ENCODE data around the gene PDSS2.

PDSS2 gene

DNA sequence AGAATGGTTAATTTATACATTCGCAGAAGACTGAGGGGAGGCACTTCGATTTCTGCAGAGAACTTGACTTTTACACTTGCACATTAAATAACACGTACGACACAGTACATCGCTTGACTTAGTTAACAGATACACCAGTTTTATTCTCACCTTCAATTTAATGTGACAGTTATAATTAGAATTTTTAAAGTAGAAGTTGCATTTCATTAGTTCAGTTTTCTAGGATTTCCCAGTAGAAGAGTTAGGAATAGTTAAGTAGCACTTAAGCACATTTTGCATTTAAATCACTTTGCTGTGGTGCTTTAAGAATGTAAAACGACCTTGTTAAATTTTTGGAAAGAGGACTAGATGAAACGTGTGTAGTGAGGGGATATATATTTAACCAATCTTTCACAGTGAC lies 342.4 kb downstream of the PDSS2 start:
- TF ChIP-seq, protein P1, sequence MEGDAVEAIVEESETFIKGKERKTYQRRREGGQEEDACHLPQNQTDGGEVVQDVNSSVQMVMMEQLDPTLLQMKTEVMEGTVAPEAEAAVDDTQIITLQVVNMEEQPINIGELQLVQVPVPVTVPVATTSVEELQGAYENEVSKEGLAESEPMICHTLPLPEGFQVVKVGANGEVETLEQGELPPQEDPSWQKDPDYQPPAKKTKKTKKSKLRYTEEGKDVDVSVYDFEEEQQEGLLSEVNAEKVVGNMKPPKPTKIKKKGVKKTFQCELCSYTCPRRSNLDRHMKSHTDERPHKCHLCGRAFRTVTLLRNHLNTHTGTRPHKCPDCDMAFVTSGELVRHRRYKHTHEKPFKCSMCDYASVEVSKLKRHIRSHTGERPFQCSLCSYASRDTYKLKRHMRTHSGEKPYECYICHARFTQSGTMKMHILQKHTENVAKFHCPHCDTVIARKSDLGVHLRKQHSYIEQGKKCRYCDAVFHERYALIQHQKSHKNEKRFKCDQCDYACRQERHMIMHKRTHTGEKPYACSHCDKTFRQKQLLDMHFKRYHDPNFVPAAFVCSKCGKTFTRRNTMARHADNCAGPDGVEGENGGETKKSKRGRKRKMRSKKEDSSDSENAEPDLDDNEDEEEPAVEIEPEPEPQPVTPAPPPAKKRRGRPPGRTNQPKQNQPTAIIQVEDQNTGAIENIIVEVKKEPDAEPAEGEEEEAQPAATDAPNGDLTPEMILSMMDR (IDR thresholded peaks at IDR 0.05; ENCODE audit: control insufficient read depth, extremely low read depth, insufficient read depth), result no peak
- no peak overlapping the region for H3K4me3 ChIP-seq (ENCODE audit: low read depth, low read length)
- no peak for DNase-seq (ENCODE audit: low read depth)

DNA sequence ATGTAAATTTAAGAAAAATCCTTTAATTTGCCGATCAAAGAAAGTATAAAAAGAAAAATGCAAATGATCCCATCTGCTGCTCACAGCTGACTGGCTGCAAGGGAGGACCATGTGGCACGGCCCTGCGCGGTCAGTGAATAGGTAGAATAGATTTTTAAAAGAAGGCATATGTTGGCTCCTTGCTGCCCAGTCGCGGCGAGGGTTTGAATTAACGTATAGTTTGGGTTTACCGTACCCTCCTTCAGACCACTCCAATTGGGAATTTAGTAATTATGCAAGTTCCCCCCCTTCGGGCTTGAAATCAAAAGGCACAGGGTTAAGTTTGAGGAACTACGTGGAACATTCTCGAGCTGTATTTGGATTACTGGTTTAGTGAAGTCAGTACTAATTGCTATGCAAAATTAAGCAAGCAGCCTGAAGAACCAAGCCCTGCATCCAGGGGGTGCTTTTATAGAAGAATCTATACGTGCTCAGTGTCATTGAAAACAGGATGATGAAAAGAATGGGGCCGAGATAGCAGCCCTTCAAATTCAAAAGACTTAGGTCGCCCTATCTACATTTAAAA lies 343.0 kb downstream of the PDSS2 start:
- TF ChIP-seq, protein P1 (IDR thresholded peaks at IDR 0.05; ENCODE audit: control insufficient read depth, extremely low read depth, insufficient read depth), result no peak
- no peak for DNase-seq (ENCODE audit: low read depth)
- no peak overlapping the region for H3K4me3 ChIP-seq (ENCODE audit: low read depth, low read length)

DNA sequence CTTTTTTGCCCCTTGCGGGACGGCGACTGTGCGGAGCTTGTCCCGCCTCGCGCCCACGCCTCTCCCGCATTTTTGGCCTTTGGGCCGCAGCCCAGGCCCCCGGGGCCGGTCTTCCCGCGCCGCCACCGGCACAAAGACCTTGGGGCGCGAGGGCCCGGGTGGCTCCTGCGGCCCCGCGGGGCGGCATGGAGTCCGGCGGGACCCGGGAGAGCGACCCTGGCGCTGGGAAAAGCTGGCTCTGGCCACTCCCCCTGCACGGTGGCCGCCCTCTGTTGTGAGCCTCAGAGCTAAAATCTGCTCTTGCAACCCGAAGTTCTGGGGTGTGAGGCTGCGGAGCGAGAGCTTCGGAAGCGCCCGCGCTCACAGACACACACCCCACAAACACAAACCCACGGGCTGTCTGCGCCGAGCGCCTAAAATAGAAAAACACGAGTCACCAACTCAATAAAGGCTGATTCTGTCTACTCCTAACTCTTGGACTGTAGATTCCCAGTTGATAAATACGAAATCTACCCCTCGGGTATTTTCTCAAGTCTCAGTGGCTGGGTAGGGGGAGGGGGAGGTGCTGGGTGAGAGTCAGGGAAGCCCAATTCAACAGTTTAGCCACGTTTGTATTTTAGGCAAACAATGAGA lies 343.6 kb downstream of the PDSS2 start:
- peak overlapping the region; percentile 59 for H3K4me3 ChIP-seq (ENCODE audit: low read depth, low read length)
- TF ChIP-seq, protein P1 (IDR thresholded peaks at IDR 0.05; ENCODE audit: control insufficient read depth, extremely low read depth, insufficient read depth), result no peak
- DNase-seq (ENCODE audit: low read depth), result no peak

DNA sequence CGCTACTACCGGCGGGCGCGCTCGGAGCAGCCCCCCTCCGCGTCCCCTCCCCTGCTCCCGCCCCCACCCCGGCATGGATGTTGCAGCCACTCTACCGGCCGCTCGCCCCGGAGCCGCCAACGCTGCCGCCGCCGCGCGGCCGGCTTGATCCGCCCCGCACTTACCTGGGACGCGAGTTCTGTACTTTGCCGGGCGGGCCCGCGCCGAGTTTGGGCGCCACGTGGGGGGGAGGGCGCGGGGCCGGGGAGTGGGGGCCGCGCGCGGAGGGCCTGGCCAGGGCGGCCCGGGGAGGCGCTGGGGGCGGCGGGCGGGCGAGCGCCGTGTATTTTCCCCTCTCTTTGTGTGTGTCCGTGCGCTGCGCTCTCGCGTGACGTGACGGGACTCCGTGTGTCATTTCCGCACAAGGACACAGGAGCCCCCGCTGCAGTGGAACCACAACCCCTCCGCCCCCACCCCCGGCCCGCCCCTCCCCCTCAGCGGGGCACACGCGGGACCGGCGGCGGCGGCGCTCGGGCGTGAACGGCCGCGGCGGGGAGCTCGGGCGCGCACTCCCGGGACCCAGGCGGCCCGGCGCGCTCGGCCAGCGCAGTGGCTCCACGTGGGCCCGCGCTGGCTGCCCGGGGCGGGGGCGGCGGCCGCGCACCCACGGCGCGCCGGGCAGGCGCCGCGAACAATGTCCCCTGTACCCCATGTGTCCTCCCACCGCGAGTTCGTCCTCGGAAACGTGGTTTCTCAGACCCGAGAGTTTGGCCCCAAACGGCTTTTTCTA lies 344.3 kb downstream of the PDSS2 start, which contains the start of gene BEND3:
BEND3 (minus strand) TSS at position 590 of the 769 bp plus-strand sequence. CDS start 16,230 bp downstream, outside the sequence.
- peak within 1 kb of the TSS; percentile 59 for H3K4me3 ChIP-seq (ENCODE audit: low read depth, low read length)
- TF ChIP-seq, protein P1 (IDR thresholded peaks at IDR 0.05; ENCODE audit: control insufficient read depth, extremely low read depth, insufficient read depth), result 0 out of 2 replicates have a peak, but pooled peaks have one; percentile 11
- no peak for DNase-seq (ENCODE audit: low read depth)

DNA sequence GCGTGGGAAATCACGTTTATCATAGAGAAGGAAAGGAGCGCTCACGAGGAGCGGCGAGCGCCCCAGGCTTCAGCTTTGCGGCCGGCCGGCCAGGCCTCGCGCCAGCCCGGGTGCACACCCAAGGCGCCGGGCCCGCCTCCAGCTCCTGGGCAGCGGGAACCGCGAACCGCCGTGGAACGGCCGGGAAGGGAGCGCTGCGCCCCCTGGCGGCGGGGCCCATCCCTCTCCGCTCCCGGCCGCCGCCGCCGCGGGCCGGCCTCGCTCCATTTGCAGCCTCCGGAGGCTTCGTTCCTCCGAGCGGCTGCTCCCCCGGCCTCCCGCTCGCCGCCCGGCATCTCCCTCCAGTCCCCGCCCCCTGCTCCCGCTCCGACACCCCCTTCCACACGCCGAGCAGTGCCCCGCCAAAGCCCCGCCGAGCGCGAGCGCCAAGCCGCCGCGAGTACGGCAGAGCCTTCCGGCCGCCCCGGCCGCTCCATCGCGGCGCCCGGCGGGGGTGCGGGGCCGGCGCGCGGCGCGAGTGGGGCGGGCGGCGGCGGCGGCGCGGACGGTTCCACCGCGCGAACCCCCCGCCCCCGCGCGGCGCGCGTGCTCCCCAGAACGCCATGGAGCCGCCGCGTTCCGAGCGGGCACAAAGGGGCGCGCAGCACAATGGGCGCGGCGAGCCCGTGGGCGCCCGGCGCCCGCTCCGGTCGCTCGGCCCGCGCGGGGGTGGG lies 345.0 kb downstream of the PDSS2 start:
- peak overlapping the region; percentile 48 for H3K4me3 ChIP-seq (ENCODE audit: low read depth, low read length)
- peak; percentile 50 for DNase-seq (ENCODE audit: low read depth)
- TF ChIP-seq, protein P1 (IDR thresholded peaks at IDR 0.05; ENCODE audit: control insufficient read depth, extremely low read depth, insufficient read depth), result peak; percentile 89

DNA sequence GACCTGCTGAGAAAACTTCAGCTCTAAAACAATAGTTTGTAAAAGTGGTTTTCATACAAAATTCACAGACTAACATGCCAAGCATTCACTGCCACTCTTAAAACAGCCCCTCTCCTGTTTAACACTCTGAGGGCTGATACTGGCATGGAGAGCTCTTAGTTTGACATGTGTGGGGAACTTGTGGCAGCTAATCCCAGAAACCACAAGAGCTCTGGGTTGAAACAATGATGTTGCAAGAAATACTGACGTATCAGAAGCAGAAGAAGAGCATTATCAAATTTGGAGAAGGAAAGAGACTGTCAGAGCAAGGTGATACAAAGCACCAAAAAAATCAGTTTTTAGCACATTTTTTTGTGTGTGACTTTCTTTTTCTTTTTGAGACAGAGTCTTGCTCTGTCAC lies 349.2 kb downstream of the PDSS2 start:
- DNase-seq (ENCODE audit: low read depth), result no peak
- TF ChIP-seq, protein P1 (IDR thresholded peaks at IDR 0.05; ENCODE audit: control insufficient read depth, extremely low read depth, insufficient read depth), result no peak
- no peak overlapping the region for H3K4me3 ChIP-seq (ENCODE audit: low read depth, low read length)
